Neural progenitor cell (in vitro differentiated cells): Measurements from ENCODE around the gene SYT17. TPM values are rescaled to one million over a fixed set of nuclear protein-coding genes. Genes with fewer than 3 reads are reported as not detected.

Experiments used
- DNase-seq: peaks from one replicate; pipeline ENCODE4 v3.0.0-alpha.2; 2016; ENCODE audit warnings: low spot score
- H2AFZ ChIP-seq: fragments of 200-600 bp; sonication (generic); replicated peaks from 2 replicates; pipeline ENCODE4 v1.6.1; 2016; ENCODE audit warnings: antibody characterized with exemption
- H3F3A ChIP-seq: fragments of 200-600 bp; sonication (generic); 2 replicates; pipeline ENCODE4 v1.6.1; 2016; ENCODE audit warnings: antibody characterized with exemption, low read depth
- H3K27ac ChIP-seq: fragments of 200-600 bp; sonication (generic); 2 replicates; pipeline ENCODE4 v1.5.1; 2016; ENCODE audit warnings: mild to moderate bottlenecking
- H3K27me3 ChIP-seq: fragments of 200-600 bp; sonication (generic); 2 replicates; pipeline ENCODE4 v1.6.1; 2016; ENCODE audit warnings: mild to moderate bottlenecking, moderate library complexity
- H3K36me3 ChIP-seq: fragments of 200-600 bp; sonication (generic); 2 replicates; pipeline ENCODE4 v1.5.1; 2016
- H3K4me1 ChIP-seq: fragments of 200-600 bp; sonication (generic); 2 replicates; pipeline ENCODE4 v1.6.1; 2016; ENCODE audit warnings: mixed run types
- H3K4me2 ChIP-seq: fragments of 200-600 bp; sonication (generic); 2 replicates; pipeline ENCODE4 v1.6.1; 2016
- H3K4me3 ChIP-seq: fragments of 200-600 bp; sonication (generic); 2 replicates; pipeline ENCODE4 v1.5.1; 2016
- H3K79me2 ChIP-seq: fragments of 200-600 bp; sonication (generic); 2 replicates; pipeline ENCODE4 v1.6.1; 2016; ENCODE audit warnings: low read depth
- H3K9ac ChIP-seq: fragments of 200-600 bp; sonication (generic); 2 replicates; pipeline ENCODE4 v1.6.1; 2016
- H3K9me3 ChIP-seq: fragments of 200-600 bp; sonication (generic); 2 replicates; pipeline ENCODE4 v1.5.1; 2016; ENCODE audit warnings: low read depth
- H4K20me1 ChIP-seq: fragments of 200-600 bp; sonication (generic); 2 replicates; pipeline ENCODE4 v1.6.1; 2016; ENCODE audit warnings: low read depth
- H3K27ac Mint-ChIP-seq: 3 replicates; pipeline ENCODE4 v1.8.0; 2021; ENCODE audit warnings: mixed read lengths
- H3K27me3 Mint-ChIP-seq: 2 replicates; pipeline ENCODE4 v1.8.0; 2022; ENCODE audit warnings: low read depth, mild to moderate bottlenecking, inconsistent platforms, moderate library complexity, mixed read lengths; ENCODE audit not compliant: insufficient read depth
- H3K36me3 Mint-ChIP-seq: 3 replicates; pipeline ENCODE4 v1.8.0; 2021; ENCODE audit warnings: mixed read lengths
- H3K4me1 Mint-ChIP-seq: 3 replicates; pipeline ENCODE4 v1.8.0; 2021; ENCODE audit warnings: mixed read lengths
- H3K4me3 Mint-ChIP-seq: 3 replicates; pipeline ENCODE4 v1.8.0; 2021; ENCODE audit warnings: mild to moderate bottlenecking, moderate library complexity, mixed read lengths
- H3K9me3 Mint-ChIP-seq: 3 replicates; pipeline ENCODE4 v1.8.0; 2020; ENCODE audit warnings: mixed read lengths
- EZH2 ChIP-seq: fragments of 200-600 bp; sonication (generic); IDR thresholded peaks from 2 replicates; pipeline ENCODE4 v1.6.1; 2017; ENCODE audit warnings: antibody characterized with exemption, mild to moderate bottlenecking, moderate library complexity
- EZH2phosphoT487 ChIP-seq: fragments of 200-600 bp; sonication (generic); IDR thresholded peaks from 2 replicates; pipeline ENCODE4 v1.6.1; 2017; ENCODE audit warnings: antibody characterized with exemption
- total RNA-seq: library from RNA; depleted of rRNA; stranded (reverse); fragments of >200 nt; gene quantifications from 2 replicates; pipeline ENCODE4 v1.2.3, GENCODE V29; 2015; ENCODE audit warnings: low replicate concordance
- TF ChIP-seq, protein P1 (sequence below): fragments of 200-600 bp; sonication (generic); IDR thresholded peaks from 2 replicates; pipeline ENCODE4 v1.5.1; 2017; ENCODE audit warnings: antibody characterized with exemption, mild to moderate bottlenecking

The SYT17 gene
- total RNA-seq, 1 donor from 2014 or later = 7.2 TPM

DNA sequence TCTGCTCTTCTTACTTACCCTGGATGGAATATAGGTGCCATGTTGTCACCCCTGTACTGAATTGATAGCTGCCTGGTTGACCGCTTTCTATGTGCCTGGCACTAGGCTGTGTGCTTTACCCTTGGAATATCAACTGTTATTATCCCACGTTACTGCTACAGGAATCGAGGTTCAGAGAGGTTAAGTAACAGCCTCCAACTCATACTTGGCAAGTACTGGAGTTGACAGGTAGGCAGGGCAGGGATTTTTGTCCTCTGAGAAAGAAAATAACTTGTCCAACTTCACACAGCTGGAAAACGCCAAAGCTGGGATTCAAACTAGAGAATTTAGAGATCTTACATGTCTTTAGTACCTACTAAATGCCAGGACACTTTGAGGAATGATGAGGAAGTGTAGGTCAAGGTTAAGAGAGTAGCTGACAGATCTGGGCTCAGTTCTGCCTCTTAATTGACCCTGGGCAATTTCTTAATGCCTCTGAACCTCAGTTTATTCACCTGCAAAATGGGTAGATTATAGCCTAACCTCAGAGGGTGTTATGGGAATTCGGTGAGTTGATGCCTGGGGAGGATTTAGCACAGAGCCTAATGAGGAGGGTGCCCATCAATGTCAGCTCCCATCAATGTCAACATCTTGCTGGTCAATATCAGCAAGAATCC lies 28.5 kb upstream of the SYT17 start:
- TF ChIP-seq, protein P1, sequence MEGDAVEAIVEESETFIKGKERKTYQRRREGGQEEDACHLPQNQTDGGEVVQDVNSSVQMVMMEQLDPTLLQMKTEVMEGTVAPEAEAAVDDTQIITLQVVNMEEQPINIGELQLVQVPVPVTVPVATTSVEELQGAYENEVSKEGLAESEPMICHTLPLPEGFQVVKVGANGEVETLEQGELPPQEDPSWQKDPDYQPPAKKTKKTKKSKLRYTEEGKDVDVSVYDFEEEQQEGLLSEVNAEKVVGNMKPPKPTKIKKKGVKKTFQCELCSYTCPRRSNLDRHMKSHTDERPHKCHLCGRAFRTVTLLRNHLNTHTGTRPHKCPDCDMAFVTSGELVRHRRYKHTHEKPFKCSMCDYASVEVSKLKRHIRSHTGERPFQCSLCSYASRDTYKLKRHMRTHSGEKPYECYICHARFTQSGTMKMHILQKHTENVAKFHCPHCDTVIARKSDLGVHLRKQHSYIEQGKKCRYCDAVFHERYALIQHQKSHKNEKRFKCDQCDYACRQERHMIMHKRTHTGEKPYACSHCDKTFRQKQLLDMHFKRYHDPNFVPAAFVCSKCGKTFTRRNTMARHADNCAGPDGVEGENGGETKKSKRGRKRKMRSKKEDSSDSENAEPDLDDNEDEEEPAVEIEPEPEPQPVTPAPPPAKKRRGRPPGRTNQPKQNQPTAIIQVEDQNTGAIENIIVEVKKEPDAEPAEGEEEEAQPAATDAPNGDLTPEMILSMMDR = no peak
- TF ChIP-seq EZH2phosphoT487 (no peak), EZH2 (no peak)
- Histone ChIP-seq H3K27me3 (no peaks in the 10 kb centered on the region), H3K4me1 (peaks cover 6% of the 10 kb centered on the region), H3K4me2 (no peak overlapping the region), H3K36me3 (no peaks in the 10 kb centered on the region), H3F3A (no peaks in the 10 kb centered on the region), H3K79me2 (no peaks in the 10 kb centered on the region), H3K4me3 (no peak overlapping the region), H3K9ac (no peak overlapping the region), H2AFZ (no peak overlapping the region), H3K27ac (no peak overlapping the region), H4K20me1 (no peaks in the 10 kb centered on the region), H3K9me3 (no peaks in the 10 kb centered on the region)
- H3K36me3 Mint-ChIP-seq = no peaks in the 10 kb centered on the region
- H3K4me3 Mint-ChIP-seq = no peak overlapping the region
- no peak for DNase-seq
- no peaks in the 10 kb centered on the region for H3K9me3 Mint-ChIP-seq
- H3K27me3 Mint-ChIP-seq = peaks cover 7% of the 10 kb centered on the region
- H3K4me1 Mint-ChIP-seq = peaks cover 53% of the 10 kb centered on the region
- no peak overlapping the region for H3K27ac Mint-ChIP-seq

DNA sequence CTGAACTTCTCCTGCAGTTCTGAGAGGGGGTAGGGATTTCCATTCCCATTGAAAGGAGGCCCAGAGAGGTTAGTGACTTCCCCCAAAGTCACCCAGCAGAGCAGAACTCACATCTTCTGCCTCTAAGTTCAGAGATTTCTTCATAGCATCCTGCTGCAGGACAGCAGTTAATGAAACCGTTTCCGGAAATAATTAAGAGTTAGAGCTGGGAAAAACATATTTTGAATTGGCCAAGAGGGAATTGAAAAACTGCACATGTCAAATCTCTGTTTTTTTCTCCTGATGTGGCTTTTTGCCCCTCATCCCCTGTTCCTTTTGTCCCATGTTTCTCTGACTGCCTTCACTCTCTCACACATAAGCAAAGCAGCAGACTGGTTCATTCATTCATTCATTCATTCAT lies 27.6 kb upstream of the SYT17 start:
- H3K27ac Mint-ChIP-seq = no peak overlapping the region
- Histone ChIP-seq H3F3A (no peaks in the 10 kb centered on the region), H4K20me1 (no peaks in the 10 kb centered on the region), H3K79me2 (no peaks in the 10 kb centered on the region), H2AFZ (no peak overlapping the region), H3K9me3 (no peaks in the 10 kb centered on the region), H3K4me3 (no peak overlapping the region), H3K4me2 (no peak overlapping the region), H3K4me1 (peaks cover 6% of the 10 kb centered on the region), H3K27ac (no peak overlapping the region), H3K36me3 (no peaks in the 10 kb centered on the region), H3K27me3 (no peaks in the 10 kb centered on the region), H3K9ac (no peak overlapping the region)
- H3K36me3 Mint-ChIP-seq = no peaks in the 10 kb centered on the region
- H3K4me1 Mint-ChIP-seq = peaks cover 51% of the 10 kb centered on the region
- TF ChIP-seq EZH2 = no peak
- DNase-seq = no peak
- H3K4me3 Mint-ChIP-seq = no peak overlapping the region
- peaks cover 9% of the 10 kb centered on the region for H3K27me3 Mint-ChIP-seq
- no peaks in the 10 kb centered on the region for H3K9me3 Mint-ChIP-seq

DNA sequence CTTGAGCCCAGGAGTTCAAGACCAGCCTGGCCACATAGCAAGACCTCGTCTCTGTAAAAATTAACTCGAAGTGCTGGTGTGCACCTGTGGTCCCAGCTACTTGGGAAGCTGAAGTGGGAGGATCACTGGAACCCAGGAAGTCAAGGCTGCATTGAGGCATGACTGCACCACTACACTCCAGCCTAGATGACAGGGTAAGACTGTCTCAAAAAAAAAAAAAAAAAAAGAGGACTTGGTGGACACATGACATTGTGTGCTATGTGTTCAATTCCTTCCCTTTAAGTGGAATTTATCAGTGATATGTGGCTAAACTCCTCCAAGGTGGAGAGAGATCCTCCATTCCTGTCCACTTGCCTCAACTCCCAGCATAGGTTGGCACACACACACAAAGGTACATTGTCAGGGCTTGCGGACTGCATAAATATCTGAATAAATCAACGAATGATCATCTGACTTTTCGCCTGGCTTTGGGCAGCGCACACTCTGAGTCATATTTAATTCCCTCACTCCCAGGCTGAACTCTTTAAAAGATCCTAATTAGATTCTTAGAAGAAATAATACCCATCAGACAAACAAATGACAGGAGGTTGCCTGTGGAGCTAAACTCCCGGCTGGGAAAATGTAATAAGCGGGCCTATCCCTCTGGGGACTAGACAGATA lies 25.0 kb upstream of the SYT17 start:
- Mint-ChIP-seq H3K4me1 (peaks cover 36% of the 10 kb centered on the region), H3K36me3 (no peaks in the 10 kb centered on the region), H3K27ac (peak overlapping the region; percentile 62), H3K9me3 (peaks cover 2% of the 10 kb centered on the region), H3K4me3 (no peak overlapping the region), H3K27me3 (peaks cover 9% of the 10 kb centered on the region)
- no peaks in the 10 kb centered on the region for H3K79me2 ChIP-seq
- no peak overlapping the region for H2AFZ ChIP-seq
- no peaks in the 10 kb centered on the region for H4K20me1 ChIP-seq
- no peaks in the 10 kb centered on the region for H3K36me3 ChIP-seq
- TF ChIP-seq EZH2phosphoT487 = no peak
- TF ChIP-seq, protein P1 = no peak
- TF ChIP-seq EZH2 = no peak
- H3K4me2 ChIP-seq = no peak overlapping the region
- no peaks in the 10 kb centered on the region for H3F3A ChIP-seq
- no peaks in the 10 kb centered on the region for H3K27me3 ChIP-seq
- H3K4me1 ChIP-seq = no peaks in the 10 kb centered on the region
- peaks cover 1% of the 10 kb centered on the region for H3K9me3 ChIP-seq
- no peak overlapping the region for H3K9ac ChIP-seq
- no peak overlapping the region for H3K4me3 ChIP-seq
- no peak overlapping the region for H3K27ac ChIP-seq
- DNase-seq = no peak

DNA sequence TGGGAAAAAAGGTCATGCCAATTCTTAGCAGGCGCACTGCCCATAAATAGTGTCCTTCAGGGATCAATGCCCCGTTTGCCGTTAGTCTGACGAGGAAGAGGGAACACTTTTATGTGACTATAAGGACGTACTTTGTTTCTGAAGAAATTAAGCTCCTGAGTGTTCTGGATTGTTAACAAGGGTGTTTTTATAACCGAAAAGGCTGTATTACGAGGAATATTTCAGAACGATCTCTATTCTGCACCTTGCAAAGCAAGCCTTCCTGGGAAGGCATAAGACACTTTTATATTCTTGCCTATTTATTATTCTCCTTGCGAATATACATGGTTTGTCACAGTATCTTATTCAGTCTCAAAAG lies 24.5 kb upstream of the SYT17 start:
- Mint-ChIP-seq H3K9me3 (peaks cover 2% of the 10 kb centered on the region), H3K27ac (peak overlapping the region; percentile 62), H3K27me3 (peaks cover 9% of the 10 kb centered on the region), H3K4me3 (no peak overlapping the region), H3K36me3 (no peaks in the 10 kb centered on the region), H3K4me1 (peaks cover 33% of the 10 kb centered on the region)
- H3K4me2 ChIP-seq = no peak overlapping the region
- peaks cover 3% of the 10 kb centered on the region for H3K9me3 ChIP-seq
- H3K27me3 ChIP-seq = no peaks in the 10 kb centered on the region
- no peak overlapping the region for H3K27ac ChIP-seq
- H3F3A ChIP-seq = no peaks in the 10 kb centered on the region
- TF ChIP-seq, protein P1 = no peak
- TF ChIP-seq EZH2phosphoT487 = no peak
- no peak for TF ChIP-seq EZH2
- H4K20me1 ChIP-seq = no peaks in the 10 kb centered on the region
- H3K36me3 ChIP-seq = no peaks in the 10 kb centered on the region
- no peaks in the 10 kb centered on the region for H3K4me1 ChIP-seq
- no peaks in the 10 kb centered on the region for H3K79me2 ChIP-seq
- H2AFZ ChIP-seq = no peak overlapping the region
- no peak overlapping the region for H3K9ac ChIP-seq
- no peak overlapping the region for H3K4me3 ChIP-seq
- DNase-seq = no peak
